Peyer's patch (tissue), 4 donors: ENCODE data around the gene PITX2.
"Not testable (repeated sequence)": the region's sequence is repeated elsewhere in the genome, so short reads cannot be mapped to it uniquely, and the experiment has no call there.

Experiments
- CTCF ChIP-seq, 6 experiments: fragments of 450-650 bp in 4 of 6; fragments of 200-600 bp in 2 of 6; sonication (generic) in 1 of 6; IDR thresholded peaks; one replicate each; pipeline ENCODE4 v1.5.1; 2017 to 2019; ENCODE audit warnings: antibody characterized with exemption in 6 of 6, mild to moderate bottlenecking in 3 of 6, moderate library complexity in 1 of 6
- POLR2A ChIP-seq, 2 donors: fragments of 450-650 bp; IDR thresholded peaks; one replicate each; pipeline ENCODE4 v1.5.1; 2017; ENCODE audit warnings: antibody characterized with exemption in 2 of 2, mild to moderate bottlenecking in 2 of 2, moderate library complexity in 2 of 2

- TF ChIP-seq CTCF, POLR2A (IDR thresholded peaks at IDR 0.05): not testable (repeated sequence)
These were observed 46.2 kb downstream of the PITX2 start for GRCh38 chr4:110576696-110577095.
